ENCODE data around the gene WDR1. TPM values are rescaled to one million over a fixed set of nuclear protein-coding genes. Genes with fewer than 3 reads are reported as not detected.

The WDR1 gene
- total and polyA plus RNA-seq, 10 of the 15 experiments (the other 5 are each of a cell fraction or from before 2014, with no cell fraction given), result 28.5 to 397 (median 290) TPM

GRCh38 chr4:10164877-10165283 is 48.3 kb upstream of the WDR1 start:
- TF ChIP-seq BCL3 (IDR thresholded peaks at IDR 0.05; ENCODE audit: borderline replicate concordance, insufficient read depth, low read depth, low read length, poor library complexity, severe bottlenecking), result no peak
- peak; percentile 60 for TF ChIP-seq RAD21 (IDR thresholded peaks at IDR 0.05; ENCODE audit: insufficient read depth, low read depth, low read length)
- TF ChIP-seq NRF1 (conservative IDR thresholded peaks at IDR 0.05; ENCODE audit: low read depth, low read length), result no peak
- peak; percentile 56 for TF ChIP-seq SMC3 (IDR thresholded peaks at IDR 0.05; ENCODE audit: borderline replicate concordance, low read length)
- peak; percentile 42 for TF ChIP-seq RUNX3 (IDR thresholded peaks at IDR 0.05; ENCODE audit: low read length)
- peak; percentile 60 to 63 (median 61) for TF ChIP-seq CTCF (IDR thresholded peaks at IDR 0.05 in 2 of 3, conservative IDR thresholded peaks at IDR 0.05 in 1 of 3; ENCODE audit: control insufficient read depth in 2 of 3, extremely low read depth in 1 of 3, insufficient read depth in 1 of 3, low read depth in 3 of 3, low read length in 3 of 3)
- ChIA-PET CTCF (interaction anchor here (0.9 to 4.2 kb wide), 16 partner anchors 10 to 390 kb away, joined by 3 to 47 read pairs (median 4); no protein-coding TSS in a partner anchor), RAD21 (ENCODE audit: unreplicated experiment) (interaction anchor here (0.9 to 3.8 kb wide), 6 partner anchors 47 to 384 kb away, joined by 3 to 16 read pairs (median 4); no protein-coding TSS in a partner anchor), SMC1A (ENCODE audit: uncharacterized antibody, unreplicated experiment) (interaction anchor here (0.7 to 4.0 kb wide), 8 partner anchors 11 to 386 kb away, joined by 3 to 28 read pairs (median 3); no protein-coding TSS in a partner anchor), POLR2A (no interaction called here)
- H2AFZ ChIP-seq (ENCODE audit: control insufficient read depth, low read depth, low read length), result no peak overlapping the region
- H3K4me3 ChIP-seq, result no peak overlapping the region
- ATAC-seq (no peak), FAIRE-seq (no peak), DNase-seq (ENCODE audit: low read depth, low spot score) (no peak)
- H4K20me1 ChIP-seq (ENCODE audit: control insufficient read depth, insufficient read depth), result no peaks in the 10 kb centered on the region
- H3K4me2 ChIP-seq (ENCODE audit: control insufficient read depth, insufficient read depth), result no peak overlapping the region
- no TSS peak for BruUV-seq (replicated peaks)
- H3K27ac ChIP-seq (ENCODE audit: control insufficient read depth, insufficient read depth), result no peak overlapping the region
- no peaks in the 10 kb centered on the region for H3K36me3 ChIP-seq (ENCODE audit: control insufficient read depth in 2 of 2, insufficient read depth in 2 of 2, low read length in 1 of 2)
- H3K79me2 ChIP-seq (ENCODE audit: control insufficient read depth, insufficient read depth, low read length), result no peaks in the 10 kb centered on the region
- WGBS (ENCODE audit: insufficient coverage, insufficient replicate concordance, low lambda C conversion rate, missing lambda C conversion rate), result 10% methylated on average over 3 of the region's 3 CpGs
- intact Hi-C loops (cut with micrococcal nuclease; ENCODE audit: unreplicated experiment) (no loop called here), in situ Hi-C loops (cut with MboI) (loop anchor here (5.0 to 10.0 kb wide), 2 partner anchors 240 to 382 kb away; no protein-coding TSS in a partner anchor)
- H3K27me3 ChIP-seq (replicated peaks in 1 of 2; ENCODE audit: control insufficient read depth in 2 of 2, insufficient read depth in 2 of 2, low read length in 1 of 2), result no peaks in the 10 kb centered on the region
- no peaks in the 10 kb centered on the region for H3K4me1 ChIP-seq (ENCODE audit: control insufficient read depth, insufficient read depth, low read length)
- H3K9me3 ChIP-seq (replicated peaks; ENCODE audit: control insufficient read depth, insufficient read depth, low read length), result no peaks in the 10 kb centered on the region
- no peak overlapping the region for H3K9ac ChIP-seq (ENCODE audit: control insufficient read depth, insufficient read depth, low read length)

Data from GM12878 (cell line).